ENCODE measurements around the gene RPS6KB2.

DNA sequence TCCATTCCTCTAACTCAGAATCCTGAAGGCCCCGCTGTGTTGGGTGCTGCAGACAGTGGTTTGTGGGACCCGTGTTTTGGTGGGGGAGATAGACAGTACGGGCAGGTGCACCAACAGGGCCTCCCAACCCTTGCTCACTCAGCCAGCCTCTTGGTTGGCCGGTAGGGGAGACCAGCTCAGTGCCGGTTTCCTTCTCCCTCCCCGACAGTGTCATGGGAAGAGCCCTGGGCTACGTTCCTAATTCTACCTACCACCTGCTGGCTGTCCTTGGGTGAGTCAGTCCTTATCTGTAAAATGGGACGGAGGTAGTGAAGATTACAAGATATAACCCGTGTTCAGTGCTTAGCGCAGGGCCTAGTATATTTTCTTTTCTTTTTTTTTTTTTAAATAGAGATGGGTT is 34.9 kb downstream of the RPS6KB2 start:
- TF ChIP-seq, protein P1, sequence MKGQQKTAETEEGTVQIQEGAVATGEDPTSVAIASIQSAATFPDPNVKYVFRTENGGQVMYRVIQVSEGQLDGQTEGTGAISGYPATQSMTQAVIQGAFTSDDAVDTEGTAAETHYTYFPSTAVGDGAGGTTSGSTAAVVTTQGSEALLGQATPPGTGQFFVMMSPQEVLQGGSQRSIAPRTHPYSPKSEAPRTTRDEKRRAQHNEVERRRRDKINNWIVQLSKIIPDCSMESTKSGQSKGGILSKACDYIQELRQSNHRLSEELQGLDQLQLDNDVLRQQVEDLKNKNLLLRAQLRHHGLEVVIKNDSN (IDR thresholded peaks at IDR 0.05), result no peak
- TF ChIP-seq, protein P2, sequence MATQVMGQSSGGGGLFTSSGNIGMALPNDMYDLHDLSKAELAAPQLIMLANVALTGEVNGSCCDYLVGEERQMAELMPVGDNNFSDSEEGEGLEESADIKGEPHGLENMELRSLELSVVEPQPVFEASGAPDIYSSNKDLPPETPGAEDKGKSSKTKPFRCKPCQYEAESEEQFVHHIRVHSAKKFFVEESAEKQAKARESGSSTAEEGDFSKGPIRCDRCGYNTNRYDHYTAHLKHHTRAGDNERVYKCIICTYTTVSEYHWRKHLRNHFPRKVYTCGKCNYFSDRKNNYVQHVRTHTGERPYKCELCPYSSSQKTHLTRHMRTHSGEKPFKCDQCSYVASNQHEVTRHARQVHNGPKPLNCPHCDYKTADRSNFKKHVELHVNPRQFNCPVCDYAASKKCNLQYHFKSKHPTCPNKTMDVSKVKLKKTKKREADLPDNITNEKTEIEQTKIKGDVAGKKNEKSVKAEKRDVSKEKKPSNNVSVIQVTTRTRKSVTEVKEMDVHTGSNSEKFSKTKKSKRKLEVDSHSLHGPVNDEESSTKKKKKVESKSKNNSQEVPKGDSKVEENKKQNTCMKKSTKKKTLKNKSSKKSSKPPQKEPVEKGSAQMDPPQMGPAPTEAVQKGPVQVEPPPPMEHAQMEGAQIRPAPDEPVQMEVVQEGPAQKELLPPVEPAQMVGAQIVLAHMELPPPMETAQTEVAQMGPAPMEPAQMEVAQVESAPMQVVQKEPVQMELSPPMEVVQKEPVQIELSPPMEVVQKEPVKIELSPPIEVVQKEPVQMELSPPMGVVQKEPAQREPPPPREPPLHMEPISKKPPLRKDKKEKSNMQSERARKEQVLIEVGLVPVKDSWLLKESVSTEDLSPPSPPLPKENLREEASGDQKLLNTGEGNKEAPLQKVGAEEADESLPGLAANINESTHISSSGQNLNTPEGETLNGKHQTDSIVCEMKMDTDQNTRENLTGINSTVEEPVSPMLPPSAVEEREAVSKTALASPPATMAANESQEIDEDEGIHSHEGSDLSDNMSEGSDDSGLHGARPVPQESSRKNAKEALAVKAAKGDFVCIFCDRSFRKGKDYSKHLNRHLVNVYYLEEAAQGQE (IDR thresholded peaks at IDR 0.05; ENCODE audit: low read depth), result no peak
- TF ChIP-seq EGR1 (IDR thresholded peaks at IDR 0.05) (no peak), YY1 (IDR thresholded peaks at IDR 0.05; ENCODE audit: low read depth) (no peak), EP300 (IDR thresholded peaks at IDR 0.05; ENCODE audit: borderline replicate concordance) (no peak), TAF1 (IDR thresholded peaks at IDR 0.05; ENCODE audit: low read depth) (no peak), NFIC (IDR thresholded peaks at IDR 0.05) (no peak), CREB1 (IDR thresholded peaks at IDR 0.05; ENCODE audit: low read depth) (no peak), CEBPB (IDR thresholded peaks at IDR 0.05) (no peak)
- TF ChIP-seq, protein P3, sequence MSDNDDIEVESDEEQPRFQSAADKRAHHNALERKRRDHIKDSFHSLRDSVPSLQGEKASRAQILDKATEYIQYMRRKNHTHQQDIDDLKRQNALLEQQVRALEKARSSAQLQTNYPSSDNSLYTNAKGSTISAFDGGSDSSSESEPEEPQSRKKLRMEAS (IDR thresholded peaks at IDR 0.05), result no peak

Measured in Ishikawa (cell line).